ENCODE results near the gene VPS54.
A peak's percentile ranks its signal among the peaks of the same experiment; 100 is the strongest.

Gene VPS54

GRCh38 chr2:63875559-63876245 lies 143.5 kb downstream of the VPS54 start:
- peaks cover 5% of the 10 kb centered on the region for H3K9me3 ChIP-seq (ENCODE audit: control insufficient read depth, low read length)
- H3K4me1 ChIP-seq (ENCODE audit: control insufficient read depth, insufficient read depth, low read length), result peaks cover 51% of the 10 kb centered on the region
- H3K27me3 ChIP-seq (replicated peaks; ENCODE audit: control insufficient read depth, insufficient read depth, low read length), result no peaks in the 10 kb centered on the region
- H3K36me3 ChIP-seq (ENCODE audit: control insufficient read depth, insufficient read depth, low read length, severe bottlenecking), result peaks cover 57% of the 10 kb centered on the region
- no peak for DNase-seq (ENCODE audit: low read depth)
- peak overlapping the region; percentile 71 for H3K9ac ChIP-seq (ENCODE audit: low read length)
- H3K4me3 ChIP-seq (ENCODE audit: low read length), result peak overlapping the region; percentile 46

- H3K9ac ChIP-seq (ENCODE audit: low read length), result peak overlapping the region; percentile 71
- H3K4me1 ChIP-seq (ENCODE audit: control insufficient read depth, insufficient read depth, low read length), result peaks cover 56% of the 10 kb centered on the region
- peak; percentile 58 for DNase-seq (ENCODE audit: low read depth)
- peaks cover 5% of the 10 kb centered on the region for H3K9me3 ChIP-seq (ENCODE audit: control insufficient read depth, low read length)
- H3K27me3 ChIP-seq (replicated peaks; ENCODE audit: control insufficient read depth, insufficient read depth, low read length), result no peaks in the 10 kb centered on the region
- H3K4me3 ChIP-seq (ENCODE audit: low read length), result peak overlapping the region; percentile 46
- H3K36me3 ChIP-seq (ENCODE audit: control insufficient read depth, insufficient read depth, low read length, severe bottlenecking), result peaks cover 51% of the 10 kb centered on the region
These were observed 144.1 kb downstream of the VPS54 start for GRCh38 chr2:63875131-63875527.

- no peak for DNase-seq (ENCODE audit: low read depth)
- H3K9me3 ChIP-seq (ENCODE audit: control insufficient read depth, low read length), result peaks cover 5% of the 10 kb centered on the region
- peak overlapping the region; percentile 30 for H3K9ac ChIP-seq (ENCODE audit: low read length)
- no peaks in the 10 kb centered on the region for H3K27me3 ChIP-seq (replicated peaks; ENCODE audit: control insufficient read depth, insufficient read depth, low read length)
- H3K36me3 ChIP-seq (ENCODE audit: control insufficient read depth, insufficient read depth, low read length, severe bottlenecking), result peaks cover 51% of the 10 kb centered on the region
- H3K4me1 ChIP-seq (ENCODE audit: control insufficient read depth, insufficient read depth, low read length), result peaks cover 56% of the 10 kb centered on the region
- peak overlapping the region; percentile 46 for H3K4me3 ChIP-seq (ENCODE audit: low read length)
These were observed 144.8 kb downstream of the VPS54 start for GRCh38 chr2:63874204-63875130.

- no peak overlapping the region for H3K4me3 ChIP-seq (ENCODE audit: low read length)
- H3K27me3 ChIP-seq (replicated peaks; ENCODE audit: control insufficient read depth, insufficient read depth, low read length), result no peaks in the 10 kb centered on the region
- H3K9ac ChIP-seq (ENCODE audit: low read length), result no peak overlapping the region
- H3K9me3 ChIP-seq (ENCODE audit: control insufficient read depth, low read length), result peaks cover 5% of the 10 kb centered on the region
- peaks cover 47% of the 10 kb centered on the region for H3K36me3 ChIP-seq (ENCODE audit: control insufficient read depth, insufficient read depth, low read length, severe bottlenecking)
- peak; percentile 57 for DNase-seq (ENCODE audit: low read depth)
- H3K4me1 ChIP-seq (ENCODE audit: control insufficient read depth, insufficient read depth, low read length), result peaks cover 56% of the 10 kb centered on the region
These were observed 146.5 kb downstream of the VPS54 start for GRCh38 chr2:63872571-63873328.

- H3K9ac ChIP-seq (ENCODE audit: low read length), result no peak overlapping the region
- peaks cover 56% of the 10 kb centered on the region for H3K4me1 ChIP-seq (ENCODE audit: control insufficient read depth, insufficient read depth, low read length)
- DNase-seq (ENCODE audit: low read depth), result peak; percentile 48
- peaks cover 48% of the 10 kb centered on the region for H3K36me3 ChIP-seq (ENCODE audit: control insufficient read depth, insufficient read depth, low read length, severe bottlenecking)
- H3K4me3 ChIP-seq (ENCODE audit: low read length), result no peak overlapping the region
- H3K27me3 ChIP-seq (replicated peaks; ENCODE audit: control insufficient read depth, insufficient read depth, low read length), result no peaks in the 10 kb centered on the region
- peaks cover 5% of the 10 kb centered on the region for H3K9me3 ChIP-seq (ENCODE audit: control insufficient read depth, low read length)
These were observed 147.4 kb downstream of the VPS54 start for GRCh38 chr2:63871864-63872263.

GRCh38 chr2:63870679-63871078 lies 148.5 kb downstream of the VPS54 start:
- Histone ChIP-seq H3K9ac (ENCODE audit: low read length) (no peak overlapping the region), H3K27me3 (replicated peaks; ENCODE audit: control insufficient read depth, insufficient read depth, low read length) (no peaks in the 10 kb centered on the region), H3K4me1 (ENCODE audit: control insufficient read depth, insufficient read depth, low read length) (peaks cover 47% of the 10 kb centered on the region), H3K36me3 (ENCODE audit: control insufficient read depth, insufficient read depth, low read length, severe bottlenecking) (peaks cover 49% of the 10 kb centered on the region), H3K4me3 (ENCODE audit: low read length) (no peak overlapping the region), H3K9me3 (ENCODE audit: control insufficient read depth, low read length) (peaks cover 5% of the 10 kb centered on the region)
- DNase-seq (ENCODE audit: low read depth), result no peak

GRCh38 chr2:63866009-63866709 lies 153.1 kb downstream of the VPS54 start:
- peaks cover 37% of the 10 kb centered on the region for H3K4me1 ChIP-seq (ENCODE audit: control insufficient read depth, insufficient read depth, low read length)
- no peak overlapping the region for H3K9ac ChIP-seq (ENCODE audit: low read length)
- no peak overlapping the region for H3K4me3 ChIP-seq (ENCODE audit: low read length)
- H3K27me3 ChIP-seq (replicated peaks; ENCODE audit: control insufficient read depth, insufficient read depth, low read length), result no peaks in the 10 kb centered on the region
- no peaks in the 10 kb centered on the region for H3K9me3 ChIP-seq (ENCODE audit: control insufficient read depth, low read length)
- H3K36me3 ChIP-seq (ENCODE audit: control insufficient read depth, insufficient read depth, low read length, severe bottlenecking), result peaks cover 70% of the 10 kb centered on the region
- no peak for DNase-seq (ENCODE audit: low read depth)

- Histone ChIP-seq H3K4me1 (ENCODE audit: control insufficient read depth, insufficient read depth, low read length) (peaks cover 29% of the 10 kb centered on the region), H3K36me3 (ENCODE audit: control insufficient read depth, insufficient read depth, low read length, severe bottlenecking) (peaks cover 78% of the 10 kb centered on the region)
- DNase-seq (ENCODE audit: low read depth), result peak; percentile 77
These were observed 153.9 kb downstream of the VPS54 start for GRCh38 chr2:63865159-63865799.

GRCh38 chr2:63863707-63864106 lies 155.5 kb downstream of the VPS54 start:
- Histone ChIP-seq H3K4me1 (ENCODE audit: control insufficient read depth, insufficient read depth, low read length) (peaks cover 28% of the 10 kb centered on the region), H3K9ac (ENCODE audit: low read length) (no peak overlapping the region), H3K36me3 (ENCODE audit: control insufficient read depth, insufficient read depth, low read length, severe bottlenecking) (peaks cover 89% of the 10 kb centered on the region), H3K9me3 (ENCODE audit: control insufficient read depth, low read length) (no peaks in the 10 kb centered on the region), H3K4me3 (ENCODE audit: low read length) (no peak overlapping the region), H3K27me3 (replicated peaks; ENCODE audit: control insufficient read depth, insufficient read depth, low read length) (no peaks in the 10 kb centered on the region)
- DNase-seq (ENCODE audit: low read depth), result no peak

More at GRCh38 chr2:63865159-63865799, 153.9 kb downstream of the VPS54 start:
- no peaks in the 10 kb centered on the region for H3K9me3 ChIP-seq (ENCODE audit: control insufficient read depth, low read length)
- no peak overlapping the region for H3K4me3 ChIP-seq (ENCODE audit: low read length)
- no peaks in the 10 kb centered on the region for H3K27me3 ChIP-seq (replicated peaks; ENCODE audit: control insufficient read depth, insufficient read depth, low read length)
- H3K9ac ChIP-seq (ENCODE audit: low read length), result no peak overlapping the region

- DNase-seq (ENCODE audit: low read depth), result no peak
- Histone ChIP-seq H3K4me3 (ENCODE audit: low read length) (no peak overlapping the region), H3K36me3 (ENCODE audit: control insufficient read depth, insufficient read depth, low read length, severe bottlenecking) (peaks cover 90% of the 10 kb centered on the region), H3K4me1 (ENCODE audit: control insufficient read depth, insufficient read depth, low read length) (peaks cover 28% of the 10 kb centered on the region), H3K9me3 (ENCODE audit: control insufficient read depth, low read length) (no peaks in the 10 kb centered on the region), H3K27me3 (replicated peaks; ENCODE audit: control insufficient read depth, insufficient read depth, low read length) (no peaks in the 10 kb centered on the region), H3K9ac (ENCODE audit: low read length) (peak overlapping the region; percentile 17)
These were observed 156.4 kb downstream of the VPS54 start for GRCh38 chr2:63862806-63863205.
